Muscle of leg (tissue), 11 donors: ENCODE measurements around the gene PADI6. TPM values are rescaled to one million over a fixed set of nuclear protein-coding genes. Genes with fewer than 3 reads are reported as not detected.

ENCODE experiments used
- DNase-seq: peaks from one replicate; pipeline ENCODE4 v3.0.0; 2013
- H3K27ac ChIP-seq: one replicate; pipeline ENCODE4 v1.5.1; 2013; ENCODE audit warnings: mild to moderate bottlenecking, low read length, control low read depth
- H3K27me3 ChIP-seq: one replicate; pipeline ENCODE4 v1.6.1; 2013; ENCODE audit warnings: low read length; ENCODE audit not compliant: control insufficient read depth, insufficient read depth
- H3K36me3 ChIP-seq: one replicate; pipeline ENCODE4 v1.6.1; 2013; ENCODE audit warnings: low read length; ENCODE audit not compliant: control insufficient read depth, insufficient read depth
- H3K4me1 ChIP-seq: one replicate; pipeline ENCODE4 v1.6.1; 2013; ENCODE audit warnings: low read length; ENCODE audit not compliant: control insufficient read depth, insufficient read depth
- H3K4me3 ChIP-seq: one replicate; pipeline ENCODE4 v1.5.1; 2013; ENCODE audit warnings: low read length, control low read depth
- H3K9me3 ChIP-seq: replicated peaks from 2 replicates; pipeline ENCODE4 v1.6.1; 2013; ENCODE audit warnings: low read depth, low read length; ENCODE audit not compliant: control insufficient read depth
- WGBS: methylation state at CpG from one replicate; pipeline ENCODE4 v1.1.5; 2013; ENCODE audit warnings: missing lambda C conversion rate; ENCODE audit not compliant: insufficient coverage; 5-methylcytosine and 5-hydroxymethylcytosine counted together
- polyA plus RNA-seq, 8 donors: library from polyadenylated mRNA; unstranded; fragments of 120-200 nt; gene quantifications; one replicate each; pipeline versions ENCODE4 v1.2.1 to v1.2.3, GENCODE V29; 2013; ENCODE audit warnings: inconsistent platforms in 1 of 8, low replicate concordance in 1 of 8; ENCODE audit not compliant: insufficient read length in 8 of 8, insufficient read depth in 1 of 8
- total RNA-seq: library from RNA; stranded (reverse); fragments of 120-200 nt; gene quantifications from one replicate; pipeline ENCODE4 v1.2.4, GENCODE V29; 2013

The PADI6 gene
- total and polyA plus RNA-seq, 9 donors: not detected

DNA sequence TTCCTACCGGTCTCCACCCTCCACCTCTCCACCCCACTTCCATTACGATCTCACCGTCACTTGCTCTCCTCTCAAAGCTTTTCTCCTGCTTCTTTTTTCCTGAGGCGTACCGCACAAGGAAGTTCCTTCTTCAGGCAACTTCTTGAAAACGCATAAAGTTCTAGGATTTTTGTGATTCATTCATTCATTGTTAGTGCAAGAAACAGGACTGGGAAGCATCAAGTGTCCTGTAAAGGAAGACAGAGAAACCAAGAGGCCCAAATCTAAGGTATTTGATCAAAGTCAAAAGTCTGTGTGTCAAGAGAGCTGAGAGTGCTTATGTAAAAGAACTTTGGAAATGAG lies 68.8 kb downstream of the PADI6 start:
- no peak overlapping the region for H3K27ac ChIP-seq
- H3K4me3 ChIP-seq: no peak overlapping the region
- H3K4me1 ChIP-seq: peaks cover 23% of the 10 kb centered on the region
- peaks cover 7% of the 10 kb centered on the region for H3K36me3 ChIP-seq
- no peak for DNase-seq
- H3K27me3 ChIP-seq: peaks cover 22% of the 10 kb centered on the region
- WGBS: 14% methylated on average over 2 of the region's 6 CpGs
- H3K9me3 ChIP-seq: no peaks in the 10 kb centered on the region

GRCh38 chr1:17441265-17441992 lies 69.4 kb downstream of the PADI6 start:
- Histone ChIP-seq H3K27me3 (peaks cover 22% of the 10 kb centered on the region), H3K4me3 (no peak overlapping the region), H3K4me1 (peaks cover 22% of the 10 kb centered on the region), H3K27ac (no peak overlapping the region), H3K36me3 (peaks cover 3% of the 10 kb centered on the region), H3K9me3 (no peaks in the 10 kb centered on the region)
- no peak for DNase-seq
- WGBS: 38% methylated on average over 4 of the region's 10 CpGs

DNA sequence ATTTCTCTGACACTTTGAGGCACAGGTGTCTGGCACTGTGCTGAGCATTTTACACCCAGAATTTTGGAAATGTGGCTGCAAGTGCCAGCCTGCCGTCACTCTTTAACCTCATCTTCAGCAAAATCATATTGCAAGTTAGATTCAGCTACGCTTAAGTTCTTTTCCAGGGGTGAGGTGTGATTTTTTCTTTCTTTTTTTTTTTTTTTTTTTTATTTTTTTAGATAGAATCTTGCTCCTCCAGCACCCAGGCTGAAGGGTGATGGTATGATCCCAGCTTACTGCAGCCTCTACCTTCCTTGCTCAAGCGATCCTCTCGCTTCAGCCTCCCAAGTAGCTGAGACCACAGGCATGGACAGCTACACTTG lies 70.0 kb downstream of the PADI6 start:
- Histone ChIP-seq H3K27ac (no peak overlapping the region), H3K4me3 (no peak overlapping the region), H3K36me3 (no peaks in the 10 kb centered on the region), H3K4me1 (peaks cover 16% of the 10 kb centered on the region), H3K9me3 (no peaks in the 10 kb centered on the region), H3K27me3 (peaks cover 22% of the 10 kb centered on the region)
- no peak for DNase-seq
- WGBS: no CpG with 5 or more reads among the region's 4 CpGs

DNA sequence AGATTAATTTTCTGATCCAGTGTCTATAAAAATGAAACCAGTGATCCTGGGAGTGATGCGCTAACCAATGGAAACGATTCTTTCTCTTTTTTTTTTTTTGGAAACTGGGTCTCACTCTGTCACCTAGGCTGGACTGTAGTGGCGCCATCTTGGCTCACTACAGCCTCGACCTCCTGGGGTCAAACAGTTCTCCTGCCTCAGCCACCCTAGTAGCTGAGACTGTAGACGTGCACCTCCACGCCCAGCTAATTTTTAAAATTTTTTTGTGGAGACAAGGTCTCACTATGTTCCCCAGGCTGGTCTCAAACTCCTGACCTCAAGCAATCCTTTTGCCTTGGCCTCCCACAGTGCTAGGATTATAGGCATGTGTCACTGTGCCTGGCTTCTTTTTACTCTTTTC lies 70.8 kb downstream of the PADI6 start:
- Histone ChIP-seq H3K9me3 (no peaks in the 10 kb centered on the region), H3K36me3 (no peaks in the 10 kb centered on the region), H3K4me1 (peaks cover 12% of the 10 kb centered on the region), H3K27ac (no peak overlapping the region), H3K27me3 (peaks cover 22% of the 10 kb centered on the region), H3K4me3 (no peak overlapping the region)
- DNase-seq: no peak
- WGBS: 89% methylated on average over 6 of the region's 6 CpGs

GRCh38 chr1:17447501-17447992 lies 75.6 kb downstream of the PADI6 start:
- H3K4me1 ChIP-seq: no peaks in the 10 kb centered on the region
- H3K4me3 ChIP-seq: no peak overlapping the region
- no peaks in the 10 kb centered on the region for H3K9me3 ChIP-seq
- peaks cover 3% of the 10 kb centered on the region for H3K27me3 ChIP-seq
- H3K36me3 ChIP-seq: no peaks in the 10 kb centered on the region
- DNase-seq: peak; percentile 27
- 44% methylated on average over 9 of the region's 12 CpGs for WGBS
- no peak overlapping the region for H3K27ac ChIP-seq

Other genes with a start within 250 kb of the PADI6 start
- 0.13 TPM for gene PADI1, start 167.1 kb upstream of the PADI6 start, total RNA-seq
- under 1 TPM; 0.13 to 0.91 (median 0.34) TPM for gene PADI1, start 167.1 kb upstream of the PADI6 start, polyA plus RNA-seq
- gene PADI3, start 123.1 kb upstream of the PADI6 start, total RNA-seq: not detected
- gene PADI3, start 123.1 kb upstream of the PADI6 start, polyA plus RNA-seq: under 1 TPM in 1 of 8 donors, not detected in 7; 0.05 TPM
- 0.18 TPM for gene PADI4, start 64.0 kb upstream of the PADI6 start, total RNA-seq
- 1 to 10 TPM in 3 of 8 donors, under 1 TPM in 5; 0.45 to 1.7 (median 1.00) TPM for gene PADI4, start 64.0 kb upstream of the PADI6 start, polyA plus RNA-seq
- 20.7 TPM for gene RCC2, start 67.5 kb downstream of the PADI6 start, total RNA-seq
- gene RCC2, start 67.5 kb downstream of the PADI6 start, polyA plus RNA-seq: 10 to 100 TPM; 32.2 to 57.4 (median 39.4) TPM
- 14.1 TPM for gene ARHGEF10L, start 167.5 kb downstream of the PADI6 start, total RNA-seq
- 10 to 100 TPM; 17.0 to 24.5 (median 22.5) TPM for gene ARHGEF10L, start 167.5 kb downstream of the PADI6 start, polyA plus RNA-seq